ENCODE measurements around the gene CCDC87. TPM values are rescaled to one million over a fixed set of nuclear protein-coding genes. Genes with fewer than 3 reads are reported as not detected.

CCDC87 gene
- total RNA-seq, 1 donor from 2014 or later: 0.41 TPM

GRCh38 chr11:66581261-66581660, 11.6 kb downstream of the CCDC87 start:
- Histone ChIP-seq H3K9me3 (replicated peaks) (peaks cover 9% of the 10 kb centered on the region), H3K27me3 (ENCODE audit: low read depth) (no peaks in the 10 kb centered on the region), H3K36me3 (no peaks in the 10 kb centered on the region), H3K4me3 (no peak overlapping the region), H3K27ac (replicated peaks) (no peak overlapping the region), H3K4me1 (peaks cover 6% of the 10 kb centered on the region)
- no peak for DNase-seq
- no peak for TF ChIP-seq CTCF (IDR thresholded peaks at IDR 0.05; ENCODE audit: borderline replicate concordance)
- intact Hi-C loops (cut with micrococcal nuclease): loop anchor here (5.0 kb wide), 1 partner anchor 96 kb away; the partner anchor contains the start of gene RBM4B

GRCh38 chr11:66580803-66581202, 12.1 kb downstream of the CCDC87 start:
- H3K36me3 ChIP-seq: no peaks in the 10 kb centered on the region
- intact Hi-C loops (cut with micrococcal nuclease): loop anchor here (5.0 kb wide), 1 partner anchor 96 kb away; the partner anchor contains the start of gene RBM4B
- DNase-seq: no peak
- H3K4me1 ChIP-seq: peaks cover 6% of the 10 kb centered on the region
- no peak for TF ChIP-seq CTCF (IDR thresholded peaks at IDR 0.05; ENCODE audit: borderline replicate concordance)
- no peak overlapping the region for H3K4me3 ChIP-seq
- peaks cover 9% of the 10 kb centered on the region for H3K9me3 ChIP-seq (replicated peaks)
- no peaks in the 10 kb centered on the region for H3K27me3 ChIP-seq (ENCODE audit: low read depth)
- H3K27ac ChIP-seq (replicated peaks): no peak overlapping the region

- H3K4me1 ChIP-seq: peaks cover 6% of the 10 kb centered on the region
- peak; percentile 80 for DNase-seq
- no peaks in the 10 kb centered on the region for H3K36me3 ChIP-seq
- H3K9me3 ChIP-seq (replicated peaks): peaks cover 9% of the 10 kb centered on the region
- H3K27me3 ChIP-seq (ENCODE audit: low read depth): no peaks in the 10 kb centered on the region
- TF ChIP-seq CTCF (IDR thresholded peaks at IDR 0.05; ENCODE audit: borderline replicate concordance): peak; percentile 89
- H3K27ac ChIP-seq (replicated peaks): no peak overlapping the region
- intact Hi-C loops (cut with micrococcal nuclease): no loop called here
- H3K4me3 ChIP-seq: no peak overlapping the region
Observed at GRCh38 chr11:66579017-66579606, 13.8 kb downstream of the CCDC87 start.

GRCh38 chr11:66570850-66571180, 22.0 kb downstream of the CCDC87 start:
- intact Hi-C loops (cut with micrococcal nuclease): no loop called here
- no peak for DNase-seq
- Histone ChIP-seq H3K27ac (replicated peaks) (no peak overlapping the region), H3K9me3 (replicated peaks) (no peaks in the 10 kb centered on the region), H3K4me1 (peaks cover 17% of the 10 kb centered on the region), H3K27me3 (ENCODE audit: low read depth) (no peaks in the 10 kb centered on the region), H3K4me3 (no peak overlapping the region), H3K36me3 (no peaks in the 10 kb centered on the region)
- no peak for TF ChIP-seq CTCF (IDR thresholded peaks at IDR 0.05; ENCODE audit: borderline replicate concordance)

GRCh38 chr11:66570079-66570849, 22.6 kb downstream of the CCDC87 start:
- peaks cover 17% of the 10 kb centered on the region for H3K4me1 ChIP-seq
- DNase-seq: no peak
- H3K36me3 ChIP-seq: no peaks in the 10 kb centered on the region
- intact Hi-C loops (cut with micrococcal nuclease): no loop called here
- H3K27me3 ChIP-seq (ENCODE audit: low read depth): no peaks in the 10 kb centered on the region
- no peaks in the 10 kb centered on the region for H3K9me3 ChIP-seq (replicated peaks)
- no peak overlapping the region for H3K27ac ChIP-seq (replicated peaks)
- no peak overlapping the region for H3K4me3 ChIP-seq
- no peak for TF ChIP-seq CTCF (IDR thresholded peaks at IDR 0.05; ENCODE audit: borderline replicate concordance)

All from left ventricle myocardium inferior (tissue), 1 donor.